Inflammatory macrophage treated with lipopolysaccharide for 1 hour (primary cell): ENCODE measurements around the gene ANO9.
"Not testable (repeated sequence)": the region's sequence is repeated elsewhere in the genome, so short reads cannot be mapped to it uniquely, and the experiment has no call there.

Experiments used
- DNase-seq, 2 donors: peaks; one replicate each; pipeline ENCODE4 v3.0.0-alpha.2; 2020 to 2022

ANO9 gene

GRCh38 chr11:434496-434895 lies 7.3 kb downstream of the ANO9 start:
- no peak for DNase-seq

DNA sequence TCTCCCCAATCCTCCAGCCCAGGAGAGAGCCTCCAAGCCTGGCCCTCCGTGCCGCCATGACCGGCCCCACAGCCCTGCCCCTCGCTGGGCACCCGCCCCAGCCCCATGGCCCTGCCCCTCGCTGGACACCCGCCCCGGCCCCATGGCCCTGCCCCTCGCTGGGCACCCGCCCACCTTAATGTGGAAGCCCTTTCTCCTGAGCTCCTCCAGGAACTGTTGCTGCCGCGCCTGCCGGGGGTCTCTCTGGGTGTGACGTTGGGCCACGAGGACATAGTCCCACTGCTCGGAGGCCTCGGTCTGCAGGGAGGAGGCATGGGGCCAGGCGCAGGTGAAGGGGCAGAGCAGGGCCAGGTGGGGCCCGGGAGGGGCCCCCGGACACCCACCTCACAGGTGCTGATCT lies 8.2 kb downstream of the ANO9 start:
- DNase-seq, result no peak

GRCh38 chr11:433111-433510 lies 8.7 kb downstream of the ANO9 start:
- DNase-seq, result no peak

GRCh38 chr11:432501-433100 lies 9.2 kb downstream of the ANO9 start:
- DNase-seq, result no peak

DNA sequence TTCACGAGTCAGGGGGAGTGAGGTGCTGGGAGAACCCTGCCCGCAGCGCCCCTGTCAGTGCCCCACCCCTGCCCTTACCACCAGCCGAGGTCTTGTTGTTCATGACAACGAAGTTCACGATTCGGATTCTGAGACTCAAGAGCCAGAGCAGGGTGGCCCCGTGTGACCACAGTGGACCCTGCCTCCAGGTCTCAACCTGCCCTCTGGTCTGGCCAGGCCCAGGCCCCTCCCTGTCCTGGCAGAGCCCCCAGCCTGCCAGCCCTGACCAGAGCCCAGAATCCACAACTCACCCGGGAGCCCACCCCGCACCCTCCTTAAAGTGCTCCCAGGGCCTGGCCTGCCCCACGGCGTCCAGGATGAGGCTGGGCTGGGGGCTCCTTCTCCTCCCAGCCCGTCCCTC lies 9.9 kb downstream of the ANO9 start:
- DNase-seq, result no peak

- DNase-seq, result no peak
Measured at GRCh38 chr11:429931-430456, 11.8 kb downstream of the ANO9 start.

DNA sequence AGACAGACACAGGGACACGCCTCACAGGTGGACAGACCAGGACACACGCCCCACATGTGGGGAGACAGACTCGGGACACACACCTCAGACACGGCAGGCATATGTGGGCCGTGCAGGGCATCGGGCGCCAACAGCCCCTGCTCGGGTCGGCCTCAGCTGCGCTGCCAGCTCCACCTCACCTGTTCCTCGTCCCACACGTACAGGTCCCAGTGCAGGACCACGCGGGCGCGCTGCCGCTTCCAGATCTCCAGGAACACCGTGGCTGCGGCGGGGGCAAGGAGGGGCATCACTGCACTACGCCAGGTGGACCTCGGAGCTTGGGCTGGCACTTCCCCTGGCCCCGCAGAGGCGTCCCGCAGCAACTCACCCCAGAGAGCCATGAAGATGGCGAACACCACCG lies 12.4 kb downstream of the ANO9 start:
- DNase-seq, result no peak

DNA sequence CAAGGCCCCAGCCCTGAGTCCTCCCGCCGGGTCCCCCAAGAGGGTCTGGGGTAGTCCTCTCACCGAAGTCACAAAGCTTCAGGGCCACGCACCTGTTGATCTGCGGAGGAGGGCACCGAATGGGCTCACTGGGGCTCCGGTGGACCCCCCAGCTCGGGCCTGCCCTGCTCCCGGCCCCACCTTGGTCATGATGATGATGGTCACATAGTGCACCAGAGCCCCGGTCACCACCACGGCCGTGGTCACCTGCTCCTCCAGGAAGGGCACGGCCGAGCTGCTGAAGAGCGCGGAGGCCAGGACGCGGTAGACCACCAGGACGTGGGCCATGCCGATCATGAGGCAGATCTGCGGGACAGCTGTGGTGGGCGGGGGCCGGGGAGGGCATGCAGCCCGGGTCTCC lies 13.5 kb downstream of the ANO9 start:
- DNase-seq, result no peak

DNA sequence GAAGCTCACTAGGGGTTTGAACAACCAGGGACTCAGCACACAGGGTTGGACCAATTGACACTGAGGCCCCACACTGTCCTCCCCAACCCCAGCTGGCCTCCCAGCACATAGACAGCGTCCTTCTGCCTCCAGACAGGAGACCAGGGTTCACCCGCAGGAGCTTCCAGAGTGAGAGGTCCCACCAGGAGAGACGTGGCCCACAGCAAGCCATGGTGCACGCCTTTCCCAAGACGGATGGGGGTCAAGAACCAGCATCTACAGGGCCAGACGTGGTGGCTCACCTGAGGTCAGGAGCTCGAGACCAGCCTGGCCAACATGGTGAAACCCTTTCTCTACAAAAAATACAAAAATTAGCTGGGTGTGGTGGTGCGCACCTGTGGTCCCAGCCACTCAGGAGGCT lies 15.0 kb downstream of the ANO9 start:
- no peak for DNase-seq

DNA sequence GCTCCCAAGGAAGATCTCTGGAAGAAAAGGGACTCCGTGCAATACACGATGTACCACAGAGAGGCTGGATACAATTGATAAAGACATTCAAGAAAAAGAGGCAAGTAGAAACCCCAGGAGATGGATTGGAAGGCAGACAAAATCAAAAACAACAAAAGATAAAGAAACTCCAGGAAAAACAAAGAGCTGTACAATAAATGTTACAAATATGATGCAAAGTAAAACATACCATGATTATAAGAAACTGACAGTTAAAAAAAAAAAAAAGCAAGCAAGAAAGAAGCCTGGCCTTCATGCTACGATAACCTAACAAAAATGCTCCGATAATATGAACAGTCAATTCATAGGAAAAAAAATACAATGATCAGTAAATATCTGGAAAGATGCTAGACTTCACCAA lies 16.5 kb downstream of the ANO9 start:
- DNase-seq, result no peak

- DNase-seq, result not testable (repeated sequence)
Measured at GRCh38 chr11:424766-425165, 17.0 kb downstream of the ANO9 start.

- DNase-seq, result no peak
Measured at GRCh38 chr11:424232-424631, 17.6 kb downstream of the ANO9 start.

DNA sequence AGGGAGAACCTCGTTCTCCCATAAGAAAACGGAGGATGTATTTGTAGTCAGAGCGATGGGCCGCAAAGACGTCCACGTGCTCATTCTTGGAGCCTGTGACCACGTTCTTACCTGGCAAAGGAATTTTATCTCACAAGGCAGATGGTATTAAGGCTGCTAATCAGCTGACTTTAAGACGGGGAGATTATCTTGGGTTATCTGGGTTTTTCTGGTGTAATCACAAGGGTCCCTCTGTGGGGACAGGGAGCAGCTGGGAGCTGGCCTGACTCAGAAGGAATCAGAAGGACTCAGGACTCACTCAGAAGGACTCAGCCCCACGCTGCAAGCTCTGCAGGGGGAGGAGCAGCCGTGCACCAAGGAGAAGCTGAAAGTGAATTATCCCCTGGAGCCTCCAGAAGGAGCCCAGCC lies 19.6 kb downstream of the ANO9 start:
- DNase-seq, result no peak

- no peak for DNase-seq
Measured at GRCh38 chr11:420911-421321, 20.9 kb downstream of the ANO9 start.

- DNase-seq, result no peak
Measured at GRCh38 chr11:420054-420910, 21.5 kb downstream of the ANO9 start.

DNA sequence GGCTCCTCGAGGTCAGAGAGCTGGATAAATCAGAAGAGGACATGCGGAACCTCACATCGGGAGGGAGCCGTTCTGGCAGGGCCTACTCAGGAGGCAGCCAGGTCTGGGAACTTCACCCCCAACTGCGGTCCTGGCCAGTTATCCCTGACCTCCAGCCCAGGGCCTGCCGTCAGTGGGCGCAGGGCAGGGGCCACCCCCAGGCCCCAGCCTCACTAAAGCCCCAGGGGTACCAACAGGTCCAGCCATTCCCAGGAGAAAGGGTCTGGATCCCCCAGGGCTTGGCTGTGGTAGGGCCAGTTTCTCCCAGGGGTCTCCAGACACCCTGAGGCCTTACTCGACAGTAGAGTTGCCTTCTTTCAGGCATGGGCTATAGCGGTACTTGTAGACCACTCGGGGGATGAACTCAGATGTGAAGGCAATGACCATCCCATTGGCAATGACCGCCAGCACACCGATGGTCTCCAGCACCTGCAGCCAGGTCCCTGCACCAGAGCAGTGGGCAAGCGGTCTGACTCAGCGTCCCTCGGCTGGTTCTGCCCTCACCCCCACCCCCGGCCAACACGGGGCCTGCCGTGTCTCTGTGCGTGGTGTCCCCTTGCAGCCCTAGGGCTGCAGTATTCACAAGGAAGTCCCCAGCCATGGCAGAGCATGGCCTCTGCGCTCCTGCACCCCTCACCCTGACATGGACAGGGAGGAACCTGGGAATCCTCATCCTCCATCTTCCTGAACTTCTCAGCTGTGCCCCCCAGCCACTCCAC lies 22.4 kb downstream of the ANO9 start:
- DNase-seq, result no peak

GRCh38 chr11:418343-419247 lies 23.2 kb downstream of the ANO9 start:
- DNase-seq, result no peak

DNA sequence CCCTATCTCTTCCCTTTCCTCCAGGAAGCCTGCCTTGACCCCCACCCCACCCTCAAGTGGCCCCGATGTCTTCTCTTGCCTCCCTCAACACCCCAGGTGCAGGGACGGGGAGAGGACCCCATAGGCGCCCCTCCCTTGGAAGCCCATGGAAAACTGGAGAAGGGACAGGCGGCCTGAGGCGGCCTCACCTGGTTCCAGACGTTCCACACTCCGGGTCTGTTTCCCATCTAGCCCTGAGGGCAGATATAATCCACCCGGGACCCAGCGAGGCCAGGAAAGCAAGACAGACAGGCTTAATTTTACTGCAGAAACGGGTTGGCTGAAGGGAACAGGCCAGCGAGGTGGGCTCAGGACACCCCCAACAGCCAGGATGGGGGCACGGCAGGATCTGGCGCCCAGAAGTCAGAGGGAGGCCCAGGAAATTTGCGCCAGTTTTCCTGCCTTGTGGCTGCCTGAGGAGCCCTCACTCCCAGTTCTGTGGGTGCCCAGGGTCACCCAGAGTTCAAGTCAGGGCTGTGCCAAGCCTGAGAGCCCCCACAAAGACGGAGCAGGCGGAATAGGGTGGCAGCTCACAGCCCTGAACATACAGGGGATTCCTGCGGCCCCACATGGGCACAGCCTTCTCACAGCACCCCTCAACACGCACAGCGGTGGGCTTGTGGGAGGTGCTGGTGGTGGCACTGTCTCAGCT lies 24.0 kb downstream of the ANO9 start:
- no peak for DNase-seq

DNA sequence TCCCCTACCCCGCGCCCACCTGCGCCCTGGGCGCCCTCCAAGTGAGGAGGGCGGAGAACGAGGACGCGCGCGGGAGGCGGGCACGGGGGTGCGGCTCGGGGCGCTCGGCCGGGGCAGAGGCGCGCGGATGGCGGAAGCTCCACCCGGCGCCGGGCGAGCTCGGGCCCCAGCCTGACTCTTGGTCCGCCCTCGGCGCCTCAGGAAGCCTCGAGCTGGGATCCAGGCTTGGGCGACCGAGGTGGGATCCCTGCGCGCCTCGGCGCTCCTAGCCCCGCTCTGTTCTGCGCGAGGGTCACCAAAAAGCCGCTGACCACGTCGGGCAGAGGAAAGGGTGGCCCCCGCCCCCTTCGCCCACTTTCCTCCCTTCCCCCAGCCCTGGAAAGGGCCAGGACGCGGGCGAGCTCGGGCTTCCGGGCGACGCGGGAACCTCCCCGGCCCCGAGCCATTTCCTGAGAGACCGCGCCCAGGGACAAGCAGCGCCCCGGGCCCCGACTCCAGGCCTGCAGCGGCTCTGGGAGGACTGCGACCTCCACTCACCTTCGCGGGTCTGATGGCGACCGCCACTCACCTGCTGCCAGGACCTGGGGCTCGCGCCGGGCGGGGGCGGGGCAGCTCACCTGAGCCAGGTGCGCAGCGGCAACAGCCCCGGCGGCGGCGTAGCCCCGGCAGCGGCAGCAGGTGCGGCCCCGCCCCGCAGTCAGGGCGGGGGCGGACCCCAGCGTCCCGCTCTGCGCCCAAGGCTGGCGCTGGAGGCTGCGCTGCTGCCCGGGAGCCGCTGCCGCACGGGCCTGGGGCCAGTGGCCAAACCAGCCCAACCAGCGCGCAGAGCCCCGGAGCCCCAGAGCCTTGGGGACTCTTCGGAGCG lies 24.8 kb downstream of the ANO9 start:
- peak in 1 of 2 donors; percentile 54 for DNase-seq

GRCh38 chr11:416051-416756 lies 25.6 kb downstream of the ANO9 start:
- DNase-seq, result no peak
